Esophagus muscularis mucosa (tissue), 3 donors: ENCODE results near the gene TMCC3.

Experiments used
- CTCF ChIP-seq, 3 experiments: fragments of 200-600 bp in 2 of 3; fragments of 450-650 bp in 1 of 3; sonication (generic) in 2 of 3; IDR thresholded peaks; one replicate each; pipeline ENCODE4 v1.5.1; 2017 to 2019; ENCODE audit warnings: antibody characterized with exemption in 3 of 3, mild to moderate bottlenecking in 2 of 3, moderate library complexity in 1 of 3
- POLR2AphosphoS5 ChIP-seq, 2 donors: sonication (generic); formaldehyde crosslinking; IDR thresholded peaks; one replicate each; pipeline ENCODE4 v1.6.1; 2017; ENCODE audit warnings: antibody characterized with exemption in 2 of 2

- TF ChIP-seq POLR2AphosphoS5 (IDR thresholded peaks at IDR 0.05) (no peak), CTCF (IDR thresholded peaks at IDR 0.05) (no peak)
Observed at GRCh38 chr12:94633401-94633800, 17.0 kb downstream of the TMCC3 start.
